ENCODE measurements around the gene NAXD. TPM values are rescaled to one million over a fixed set of nuclear protein-coding genes. Genes with fewer than 3 reads are reported as not detected.
"Not testable (repeated sequence)": the region's sequence is repeated elsewhere in the genome, so short reads cannot be mapped to it uniquely, and the experiment has no call there.

NAXD gene
- total and polyA plus RNA-seq, 2 of the 4 experiments (the other 2 are of a cell fraction) = 10.2 to 27.2 TPM

DNA sequence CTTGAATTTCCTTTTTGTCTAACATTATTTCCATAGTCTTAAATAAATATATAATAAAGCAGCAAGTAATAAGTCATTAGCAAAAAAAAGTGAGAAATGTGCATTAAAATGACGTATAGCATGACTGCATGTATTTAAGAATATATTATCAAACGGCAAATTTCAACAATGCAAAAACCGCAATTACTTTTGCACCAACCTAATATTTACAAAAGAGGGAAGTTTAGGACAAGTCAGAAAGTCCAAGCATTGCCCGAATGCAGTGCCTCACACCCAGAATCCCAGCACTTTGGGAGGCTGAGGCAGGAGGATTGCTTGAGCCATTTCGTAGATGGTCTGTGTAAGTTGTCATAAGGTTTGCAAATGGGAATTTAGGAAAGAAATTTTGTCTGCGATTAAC, 10.2 kb upstream of the NAXD start:
- Histone ChIP-seq H3K9me3 (ENCODE audit: control insufficient read depth, insufficient read depth, low read length) (no peaks in the 10 kb centered on the region), H2BK120ac (ENCODE audit: low read depth, low read length) (no peak overlapping the region), H3K18ac (ENCODE audit: low read depth, low read length) (no peak overlapping the region), H3K56ac (ENCODE audit: extremely low read depth, insufficient read depth, low read length) (no peak overlapping the region), H3K4me3 (ENCODE audit: insufficient read depth, low read depth, low read length) (no peak overlapping the region), H3K9me1 (ENCODE audit: insufficient read depth, low read length) (no peaks in the 10 kb centered on the region), H4K91ac (ENCODE audit: insufficient read depth, low read depth, low read length) (no peak overlapping the region), H3K4me1 (ENCODE audit: control insufficient read depth, insufficient read depth, low read length) (no peaks in the 10 kb centered on the region), H3K9ac (ENCODE audit: low read depth, low read length) (no peak overlapping the region), H3K23ac (ENCODE audit: low read depth, low read length) (no peak overlapping the region), H3K4ac (ENCODE audit: low read depth, low read length) (no peak overlapping the region), H2BK5ac (ENCODE audit: low read depth, low read length, poor library complexity, severe bottlenecking) (no peak overlapping the region), H3K4me2 (ENCODE audit: low read depth, low read length) (no peak overlapping the region), H3K27ac (ENCODE audit: insufficient read depth, low read length) (no peak overlapping the region), H2AFZ (replicated peaks; ENCODE audit: low read length, poor library complexity) (no peak overlapping the region), H4K8ac (ENCODE audit: low read depth in 2 of 2, low read length in 2 of 2) (no peak overlapping the region), H2AK5ac (ENCODE audit: low read depth, low read length) (no peak overlapping the region), H3K36me3 (ENCODE audit: control insufficient read depth, insufficient read depth, low read length) (no peaks in the 10 kb centered on the region), H3K14ac (replicated peaks; ENCODE audit: low read depth, low read length) (no peak overlapping the region), H3K27me3 (ENCODE audit: control insufficient read depth, insufficient read depth, low read length) (peaks cover 3% of the 10 kb centered on the region; the same call in 1 of the 2 replicates), H3K79me1 (ENCODE audit: low read depth in 1 of 2, low read length in 2 of 2) (no peaks in the 10 kb centered on the region), H2BK15ac (ENCODE audit: low read depth, low read length) (no peak overlapping the region), H2AK9ac (replicated peaks; ENCODE audit: low read depth, low read length, poor library complexity) (no peak overlapping the region), H2BK20ac (ENCODE audit: low read depth, low read length) (no peak overlapping the region), H4K20me1 (ENCODE audit: insufficient read depth, low read length) (no peaks in the 10 kb centered on the region), H4K5ac (ENCODE audit: low read depth, low read length) (no peak overlapping the region)
- TF ChIP-seq BHLHE40 (IDR thresholded peaks at IDR 0.05; ENCODE audit: low read depth, low read length) = no peak
- TF ChIP-seq RAD21 (IDR thresholded peaks at IDR 0.05; ENCODE audit: low read length) = no peak
- TF ChIP-seq CHD1 (IDR thresholded peaks at IDR 0.05; ENCODE audit: low read depth, low read length) = no peak
- TF ChIP-seq, protein P1, sequence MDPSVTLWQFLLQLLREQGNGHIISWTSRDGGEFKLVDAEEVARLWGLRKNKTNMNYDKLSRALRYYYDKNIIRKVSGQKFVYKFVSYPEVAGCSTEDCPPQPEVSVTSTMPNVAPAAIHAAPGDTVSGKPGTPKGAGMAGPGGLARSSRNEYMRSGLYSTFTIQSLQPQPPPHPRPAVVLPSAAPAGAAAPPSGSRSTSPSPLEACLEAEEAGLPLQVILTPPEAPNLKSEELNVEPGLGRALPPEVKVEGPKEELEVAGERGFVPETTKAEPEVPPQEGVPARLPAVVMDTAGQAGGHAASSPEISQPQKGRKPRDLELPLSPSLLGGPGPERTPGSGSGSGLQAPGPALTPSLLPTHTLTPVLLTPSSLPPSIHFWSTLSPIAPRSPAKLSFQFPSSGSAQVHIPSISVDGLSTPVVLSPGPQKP (IDR thresholded peaks at IDR 0.05; ENCODE audit: borderline replicate concordance, low read depth, low read length) = no peak
- TF ChIP-seq MXI1 (IDR thresholded peaks at IDR 0.05; ENCODE audit: borderline replicate concordance, low read depth, low read length) = no peak
- TF ChIP-seq NFE2L2 (IDR thresholded peaks at IDR 0.05; ENCODE audit: low read depth, low read length) = no peak
- no peak for TF ChIP-seq MAZ (IDR thresholded peaks at IDR 0.05; ENCODE audit: borderline replicate concordance, low read depth, low read length)
- TF ChIP-seq MAFK (IDR thresholded peaks at IDR 0.05; ENCODE audit: low read depth, low read length) = no peak
- no peak for TF ChIP-seq RCOR1 (IDR thresholded peaks at IDR 0.05; ENCODE audit: insufficient replicate concordance, low read length)
- no peak for TF ChIP-seq RFX5 (IDR thresholded peaks at IDR 0.05; ENCODE audit: low read depth, low read length)
- ATAC-seq (ENCODE audit: low read depth) (no peak), DNase-seq (no peak)
- CTCF ChIA-PET = no interaction called here
- BruUV-seq (replicated peaks) = no TSS peak
- POLR2A ChIA-PET (ENCODE audit: unreplicated experiment) = no interaction called here
- WGBS, 2 experiments (ENCODE audit: extremely low coverage in 2 of 2, insufficient read length in 1 of 2) = no CpG with 5 or more reads among the region's 6 CpGs
- dilution Hi-C loops (cut with HindIII; ENCODE audit: low sequenced_read_pairs, unreplicated experiment) = no loop called here
- in situ Hi-C loops (cut with MboI; ENCODE audit: low sequenced_read_pairs) = no loop called here
- intact Hi-C loops (cut with micrococcal nuclease) = no loop called here

DNA sequence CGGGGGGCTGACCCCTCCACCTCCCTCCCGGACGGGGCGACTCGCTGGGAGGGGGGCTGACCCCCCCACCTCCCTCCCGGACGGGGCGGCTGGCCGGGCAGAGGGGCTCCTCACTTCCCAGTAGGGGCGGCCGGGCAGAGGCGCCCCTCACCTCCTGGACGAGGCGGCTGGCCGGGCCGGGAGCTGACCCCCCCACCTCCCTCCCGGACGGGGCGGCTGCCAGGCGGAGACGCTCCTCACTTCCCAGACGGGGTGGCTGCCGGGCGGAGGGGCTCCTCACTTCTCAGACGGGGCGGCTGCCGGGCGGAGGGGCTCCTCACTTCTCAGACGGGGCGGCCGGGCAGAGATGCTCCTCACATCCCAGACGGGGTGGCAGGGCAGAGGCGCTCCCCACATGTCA, 9.1 kb upstream of the NAXD start:
- H3K4me2 ChIP-seq (ENCODE audit: low read depth, low read length); dilution Hi-C loops (cut with HindIII; ENCODE audit: low sequenced_read_pairs, unreplicated experiment); H3K14ac ChIP-seq (replicated peaks; ENCODE audit: low read depth, low read length); POLR2A ChIA-PET (ENCODE audit: unreplicated experiment); H3K9ac ChIP-seq (ENCODE audit: low read depth, low read length); H3K56ac ChIP-seq (ENCODE audit: extremely low read depth, insufficient read depth, low read length); H3K27ac ChIP-seq (ENCODE audit: insufficient read depth, low read length); H3K4me1 ChIP-seq (ENCODE audit: control insufficient read depth, insufficient read depth, low read length); H2BK15ac ChIP-seq (ENCODE audit: low read depth, low read length); H2AK9ac ChIP-seq (replicated peaks; ENCODE audit: low read depth, low read length, poor library complexity); H3K9me3 ChIP-seq (ENCODE audit: control insufficient read depth, insufficient read depth, low read length); in situ Hi-C loops (cut with MboI; ENCODE audit: low sequenced_read_pairs); H2BK120ac ChIP-seq (ENCODE audit: low read depth, low read length); H3K9me1 ChIP-seq (ENCODE audit: insufficient read depth, low read length); H3K4ac ChIP-seq (ENCODE audit: low read depth, low read length); H3K27me3 ChIP-seq (ENCODE audit: control insufficient read depth, insufficient read depth, low read length); ATAC-seq (ENCODE audit: low read depth); H2AK5ac ChIP-seq (ENCODE audit: low read depth, low read length); H4K91ac ChIP-seq (ENCODE audit: insufficient read depth, low read depth, low read length); H4K5ac ChIP-seq (ENCODE audit: low read depth, low read length); H2AFZ ChIP-seq (replicated peaks; ENCODE audit: low read length, poor library complexity); intact Hi-C loops (cut with micrococcal nuclease); H3K36me3 ChIP-seq (ENCODE audit: control insufficient read depth, insufficient read depth, low read length); H3K79me1 ChIP-seq (ENCODE audit: low read depth in 1 of 2, low read length in 2 of 2); H3K18ac ChIP-seq (ENCODE audit: low read depth, low read length); BruUV-seq (replicated peaks); DNase-seq; H2BK20ac ChIP-seq (ENCODE audit: low read depth, low read length); H3K4me3 ChIP-seq (ENCODE audit: insufficient read depth, low read depth, low read length); H4K8ac ChIP-seq (ENCODE audit: low read depth in 2 of 2, low read length in 2 of 2); H3K23ac ChIP-seq (ENCODE audit: low read depth, low read length); CTCF ChIA-PET; H4K20me1 ChIP-seq (ENCODE audit: insufficient read depth, low read length); H2BK5ac ChIP-seq (ENCODE audit: low read depth, low read length, poor library complexity, severe bottlenecking): not testable (repeated sequence)
- WGBS, 2 experiments (ENCODE audit: extremely low coverage in 2 of 2, insufficient read length in 1 of 2) = no CpG with 5 or more reads among the region's 33 CpGs
